ENCODE data around the gene NEURL1. TPM values are rescaled to one million over a fixed set of nuclear protein-coding genes. Genes with fewer than 3 reads are reported as not detected.

The NEURL1 gene
- total RNA-seq, 4 donors from 2014 or later = 0.39 to 0.63 (median 0.46) TPM

GRCh38 chr10:103597003-103597402 lies 103.5 kb downstream of the NEURL1 start:
- Histone ChIP-seq H3K27me3 (no peaks in the 10 kb centered on the region), H3K36me3 (peaks cover 8 to 26% (median 22%) of the 10 kb centered on the region in 4 donors), H3K9me3 (no peaks in the 10 kb centered on the region), H3K27ac (replicated peaks in 1 of 4) (peak overlapping the region in 1 of 4 donors; percentile 7), H3K4me1 (peaks cover 10 to 41% (median 25%) of the 10 kb centered on the region in 4 donors), H3K4me3 (no peak overlapping the region)
- DNase-seq (ENCODE audit: extremely low spot score) = no peak
- intact Hi-C loops (cut with DNase I) = no loop called here
- 100% methylated on average over 1 of the region's 6 CpGs for WGBS
- TF ChIP-seq POLR2AphosphoS5 (IDR thresholded peaks at IDR 0.05) = no peak

- no peak for DNase-seq (ENCODE audit: extremely low spot score)
- intact Hi-C loops (cut with DNase I) = loop anchor here (2.0 kb wide), 1 partner anchor 88 kb away; no protein-coding TSS in a partner anchor
- peak overlapping the region in 1 of 4 donors; percentile 4 for H3K27ac ChIP-seq (replicated peaks in 1 of 4)
- no peaks in the 10 kb centered on the region for H3K27me3 ChIP-seq
- no peaks in the 10 kb centered on the region for H3K9me3 ChIP-seq
- no peak overlapping the region for H3K4me3 ChIP-seq
- H3K4me1 ChIP-seq = peaks cover 10 to 41% (median 25%) of the 10 kb centered on the region in 4 donors
- 40% methylated on average over 7 of the region's 7 CpGs for WGBS
- peaks cover 20 to 42% (median 38%) of the 10 kb centered on the region in 4 donors for H3K36me3 ChIP-seq
- TF ChIP-seq CTCF (IDR thresholded peaks at IDR 0.05) (peak; percentile 64 to 69 (median 65)), POLR2AphosphoS5 (IDR thresholded peaks at IDR 0.05) (peak; percentile 5 to 20), POLR2A (IDR thresholded peaks at IDR 0.05; ENCODE audit: low read depth) (no peak)
Observed at GRCh38 chr10:103598654-103599115, 105.2 kb downstream of the NEURL1 start.

- intact Hi-C loops (cut with DNase I) = loop anchor here (2.0 kb wide), 1 partner anchor 88 kb away; no protein-coding TSS in a partner anchor
- Histone ChIP-seq H3K9me3 (no peaks in the 10 kb centered on the region), H3K27me3 (no peaks in the 10 kb centered on the region), H3K4me1 (peaks cover 10 to 41% (median 25%) of the 10 kb centered on the region in 4 donors), H3K36me3 (peaks cover 24 to 48% (median 44%) of the 10 kb centered on the region in 4 donors), H3K4me3 (no peak overlapping the region), H3K27ac (replicated peaks in 1 of 4) (peak overlapping the region in 1 of 4 donors; percentile 11)
- DNase-seq (ENCODE audit: extremely low spot score) = no peak
- TF ChIP-seq EP300 (IDR thresholded peaks at IDR 0.05) (no peak), POLR2A (IDR thresholded peaks at IDR 0.05; ENCODE audit: low read depth) (no peak), CTCF (IDR thresholded peaks at IDR 0.05) (no peak), POLR2AphosphoS5 (IDR thresholded peaks at IDR 0.05) (no peak)
- 64% methylated on average over 2 of the region's 3 CpGs for WGBS
Observed at GRCh38 chr10:103599211-103599610, 105.7 kb downstream of the NEURL1 start.

GRCh38 chr10:103599907-103600306 lies 106.4 kb downstream of the NEURL1 start:
- Histone ChIP-seq H3K9me3 (no peaks in the 10 kb centered on the region), H3K4me1 (peaks cover 10 to 41% (median 25%) of the 10 kb centered on the region in 4 donors), H3K4me3 (no peak overlapping the region), H3K27me3 (no peaks in the 10 kb centered on the region), H3K36me3 (peaks cover 25 to 55% (median 48%) of the 10 kb centered on the region in 4 donors), H3K27ac (replicated peaks in 1 of 4) (peak overlapping the region in 1 of 4 donors; percentile 32)
- 92% methylated on average over 4 of the region's 6 CpGs for WGBS
- no peak for DNase-seq (ENCODE audit: extremely low spot score)
- no peak for TF ChIP-seq POLR2A (IDR thresholded peaks at IDR 0.05; ENCODE audit: low read depth)
- TF ChIP-seq POLR2AphosphoS5 (IDR thresholded peaks at IDR 0.05) = no peak
- TF ChIP-seq CTCF (IDR thresholded peaks at IDR 0.05) = no peak
- TF ChIP-seq EP300 (IDR thresholded peaks at IDR 0.05) = no peak
- intact Hi-C loops (cut with DNase I) = loop anchor here (2.0 to 10.0 kb wide), 2 partner anchors 87 to 255 kb away; partner anchors contain the start of gene SH3PXD2A

GRCh38 chr10:103600325-103600724 lies 106.8 kb downstream of the NEURL1 start:
- no peak overlapping the region for H3K4me3 ChIP-seq
- peaks cover 10 to 44% (median 26%) of the 10 kb centered on the region in 4 donors for H3K4me1 ChIP-seq
- H3K36me3 ChIP-seq = peaks cover 25 to 59% (median 52%) of the 10 kb centered on the region in 4 donors
- no peaks in the 10 kb centered on the region for H3K9me3 ChIP-seq
- WGBS = 93% methylated on average over 3 of the region's 6 CpGs
- TF ChIP-seq CTCF (IDR thresholded peaks at IDR 0.05) (no peak), POLR2A (IDR thresholded peaks at IDR 0.05; ENCODE audit: low read depth) (no peak), EP300 (IDR thresholded peaks at IDR 0.05) (no peak), POLR2AphosphoS5 (IDR thresholded peaks at IDR 0.05) (no peak)
- intact Hi-C loops (cut with DNase I) = loop anchor here (10.0 kb wide), 1 partner anchor 254 kb away; the partner anchor contains the start of gene SH3PXD2A
- no peak for DNase-seq (ENCODE audit: extremely low spot score)
- H3K27me3 ChIP-seq = no peaks in the 10 kb centered on the region
- peak overlapping the region in 2 of 4 donors; percentile 5 to 32 for H3K27ac ChIP-seq (replicated peaks in 1 of 4)

Measured in esophagus muscularis mucosa (tissue), 4 donors.